ENCODE results near the gene FGD2.

DNA sequence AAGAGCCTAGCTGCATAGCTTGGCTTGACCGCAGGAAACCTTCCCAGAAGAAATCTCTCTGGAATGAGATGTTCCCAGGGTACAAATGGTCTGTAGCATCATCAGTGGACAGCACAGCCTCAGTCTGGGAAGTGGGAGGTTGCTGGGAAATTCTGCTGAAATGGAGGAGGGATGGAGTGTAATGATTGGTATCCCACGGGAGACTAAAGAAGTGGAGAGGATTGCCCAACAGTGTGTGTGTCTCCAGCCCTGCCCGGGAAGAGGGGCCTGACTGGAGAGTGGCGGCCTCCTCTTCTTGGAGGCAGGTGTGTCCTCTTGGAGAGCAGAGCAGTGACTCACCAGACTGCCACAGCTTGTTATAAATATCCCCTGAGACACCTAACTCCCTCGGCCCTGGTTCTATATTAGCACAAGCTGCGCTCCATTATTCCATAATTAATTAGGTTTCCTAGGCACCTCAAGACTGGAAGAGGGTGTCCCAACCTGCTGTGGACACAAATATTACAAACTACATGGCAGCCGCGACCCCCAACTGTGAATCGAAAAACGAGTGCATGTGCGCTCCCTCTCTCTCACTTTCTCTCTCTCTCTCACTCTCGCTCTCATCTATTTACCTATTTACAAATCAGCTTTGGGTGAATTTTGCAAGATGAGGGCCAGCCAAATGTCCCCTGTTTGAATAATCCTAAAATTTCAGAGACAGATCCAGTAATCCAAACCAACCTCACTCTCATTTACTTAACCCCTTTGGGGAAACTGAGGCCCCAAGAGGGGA is 68.8 kb downstream of the FGD2 start:
- TF ChIP-seq, protein P1, sequence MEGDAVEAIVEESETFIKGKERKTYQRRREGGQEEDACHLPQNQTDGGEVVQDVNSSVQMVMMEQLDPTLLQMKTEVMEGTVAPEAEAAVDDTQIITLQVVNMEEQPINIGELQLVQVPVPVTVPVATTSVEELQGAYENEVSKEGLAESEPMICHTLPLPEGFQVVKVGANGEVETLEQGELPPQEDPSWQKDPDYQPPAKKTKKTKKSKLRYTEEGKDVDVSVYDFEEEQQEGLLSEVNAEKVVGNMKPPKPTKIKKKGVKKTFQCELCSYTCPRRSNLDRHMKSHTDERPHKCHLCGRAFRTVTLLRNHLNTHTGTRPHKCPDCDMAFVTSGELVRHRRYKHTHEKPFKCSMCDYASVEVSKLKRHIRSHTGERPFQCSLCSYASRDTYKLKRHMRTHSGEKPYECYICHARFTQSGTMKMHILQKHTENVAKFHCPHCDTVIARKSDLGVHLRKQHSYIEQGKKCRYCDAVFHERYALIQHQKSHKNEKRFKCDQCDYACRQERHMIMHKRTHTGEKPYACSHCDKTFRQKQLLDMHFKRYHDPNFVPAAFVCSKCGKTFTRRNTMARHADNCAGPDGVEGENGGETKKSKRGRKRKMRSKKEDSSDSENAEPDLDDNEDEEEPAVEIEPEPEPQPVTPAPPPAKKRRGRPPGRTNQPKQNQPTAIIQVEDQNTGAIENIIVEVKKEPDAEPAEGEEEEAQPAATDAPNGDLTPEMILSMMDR (IDR thresholded peaks at IDR 0.05), result no peak
- TF ChIP-seq POLR2A (IDR thresholded peaks at IDR 0.05) (no peak), POLR2AphosphoS5 (IDR thresholded peaks at IDR 0.05) (peak in 3 of 4 donors; percentile 16 to 38 (median 31))
